K562 (cell line): ENCODE results near the gene UQCRC1. TPM values are rescaled to one million over a fixed set of nuclear protein-coding genes. Genes with fewer than 3 reads are reported as not detected.
A peak's percentile ranks its signal among the peaks of the same experiment; 100 is the strongest.

ENCODE experiments used
- ATAC-seq: fragments of 200-7000 bp; cut with Tn5 transposase; 3 replicates; pipeline ENCODE4 v1.9.1; 2020; ENCODE audit warnings: moderate library complexity
- BruUV-seq: library from RNA; stranded (reverse); fragments of 400-500 nt; replicated peaks from 2 replicates; lab custom pipeline; 2021; lab: Mats Ljungman, UMichigan
- CTCF ChIA-PET: fragments of 300-600 bp; formaldehyde crosslinking; extraction: SDS; loops from one replicate; lab custom pipeline; 2021; ENCODE audit warnings: low intra/inter-chr PET ratio; lab: Yijun Ruan, JAX
- POLR2A ChIA-PET: fragments of 300-600, 350-650 bp; sonication (Branson Sonifier 250); formaldehyde crosslinking; extraction: SDS; loops from one replicate; lab custom pipeline; 2021; ENCODE audit warnings: antibody characterized with exemption, inconsistent platforms; lab: Yijun Ruan, JAX
- DNase-seq, 4 experiments: peaks; one replicate each; pipeline versions ENCODE4 v3.0.0 to v3.0.0-alpha.2; 2011 to 2018; ENCODE audit warnings: low spot score in 3 of 4, mixed read lengths in 3 of 4; ENCODE audit errors: extremely low read depth in 1 of 4
- FAIRE-seq: peaks from 2 replicates; lab custom pipeline; 2011; peaks lifted over from hg19 to GRCh38; lab: Jason Lieb, UNC
- H2AFZ ChIP-seq: 2 replicates; pipeline ENCODE4 v1.6.0; 2011; ENCODE audit warnings: low read depth, low read length, control low read depth, inconsistent platforms
- H3K27ac ChIP-seq: fragments of 200-600 bp; 3 replicates; pipeline ENCODE4 v1.8.0; 2011; ENCODE audit warnings: low read depth, mild to moderate bottlenecking, control low read depth, inconsistent platforms, low read length, moderate library complexity, mixed read lengths; ENCODE audit errors: extremely low read depth
- H3K27me3 ChIP-seq, 2 experiments: fragments of 300-600 bp in 1 of 2; 2 replicates in 1 of 2; 3 replicates in 1 of 2; pipeline versions ENCODE4 v1.6.0 to v1.8.0; 2011; ENCODE audit warnings: inconsistent platforms in 2 of 2, low read length in 2 of 2, mild to moderate bottlenecking in 1 of 2, mixed read lengths in 1 of 2, moderate library complexity in 1 of 2; ENCODE audit not compliant: control insufficient read depth in 2 of 2, insufficient read depth in 2 of 2
- H3K36me3 ChIP-seq: fragments of 300-600 bp; 3 replicates; pipeline ENCODE4 v1.8.0; 2011; ENCODE audit warnings: mild to moderate bottlenecking, low read length, inconsistent platforms; ENCODE audit not compliant: control insufficient read depth, insufficient read depth
- H3K4me1 ChIP-seq, 2 experiments: fragments of 200-600 bp in 1 of 2; replicated peaks in 1 of 2; 2 replicates in 1 of 2; 3 replicates in 1 of 2; pipeline versions ENCODE4 v1.5.1 to v1.8.0; 2011; ENCODE audit warnings: inconsistent platforms in 2 of 2, low read length in 2 of 2, mild to moderate bottlenecking in 1 of 2, mixed read lengths in 1 of 2, moderate library complexity in 1 of 2; ENCODE audit not compliant: control insufficient read depth in 2 of 2, insufficient read depth in 2 of 2
- H3K4me2 ChIP-seq: 2 replicates; pipeline ENCODE4 v1.6.1; 2011; ENCODE audit warnings: low read length, control low read depth, inconsistent platforms, mixed read lengths; ENCODE audit not compliant: insufficient read depth
- H3K4me3 ChIP-seq: fragments of 200-600 bp; sonication (generic), shearing (Covaris generic); 2 replicates; pipeline ENCODE4 v1.5.1; 2016; ENCODE audit warnings: control low read depth, inconsistent platforms
- H3K79me2 ChIP-seq: fragments of 200-600 bp; 3 replicates; pipeline ENCODE4 v1.8.0; 2011; ENCODE audit warnings: low read length, inconsistent platforms; ENCODE audit not compliant: control insufficient read depth, insufficient read depth
- H3K9ac ChIP-seq, 2 experiments: 2 replicates each; pipeline versions ENCODE4 v1.6.0 to v1.6.1; 2011; ENCODE audit warnings: low read depth in 2 of 2, low read length in 2 of 2, control low read depth in 1 of 2, inconsistent platforms in 1 of 2, mild to moderate bottlenecking in 1 of 2, mixed read lengths in 1 of 2; ENCODE audit not compliant: insufficient read depth in 1 of 2
- H3K9me1 ChIP-seq: one replicate; pipeline ENCODE4 v1.6.0; 2011; ENCODE audit warnings: inconsistent platforms, mild to moderate bottlenecking, low read length, moderate library complexity; ENCODE audit not compliant: control insufficient read depth, insufficient read depth
- H3K9me3 ChIP-seq: replicated peaks from 2 replicates; pipeline ENCODE4 v1.5.1; 2011; ENCODE audit warnings: low read depth, low read length, inconsistent platforms; ENCODE audit not compliant: control insufficient read depth, insufficient read depth
- H4K20me1 ChIP-seq: replicated peaks from 2 replicates; pipeline ENCODE4 v1.6.1; 2011; ENCODE audit warnings: low read length, inconsistent platforms, mixed read lengths; ENCODE audit not compliant: control insufficient read depth, insufficient read depth
- MYC ChIP-seq, 2 experiments: fragments of 250-450 bp in 1 of 2; sonication (Bioruptor Pico) in 1 of 2; IDR thresholded peaks; 2 replicates each; pipeline versions ENCODE4 v1.5.1 to v1.6.1; 2012 to 2021; ENCODE audit warnings: low read depth in 2 of 2, borderline replicate concordance in 1 of 2, improper control_type of control experiment in 1 of 2, low read length in 1 of 2, mild to moderate bottlenecking in 1 of 2, moderate library complexity in 1 of 2
- WGBS: fragments of 100-300 bp; shearing (Covaris generic); methylation state at CpG from one replicate; pipeline ENCODE4 v1.1.6; 2016; ENCODE audit warnings: low coverage, mixed read lengths; ENCODE audit not compliant: insufficient coverage; ENCODE audit errors: missing lambda C conversion rate; 5-methylcytosine and 5-hydroxymethylcytosine counted together
- in situ Hi-C: fragments of 300-500 bp; cut with MboI; formaldehyde crosslinking; loops from 4 replicates; pipeline ENCODE4 v1.15.0; 2018; ENCODE audit warnings: inconsistent platforms, mixed read lengths
- intact Hi-C: fragments of 100-400 bp; cut with micrococcal nuclease; formaldehyde crosslinking; loops from 2 replicates; pipeline ENCODE4 v1.14.2; 2022
- polyA plus RNA-seq, 8 experiments: library from polyadenylated mRNA; depleted of rRNA in 4 of 8; stranded (reverse) in 5 of 8; unstranded in 3 of 8; fragments of >200 nt; fragmentation: Nextera tagmentation in 2 of 8; fragmentation: Illumina TruSeq in 1 of 8; extraction: Ambion mirVana in 2 of 8; extraction: Trizol in 1 of 8; gene quantifications; 2 replicates each; pipeline versions ENCODE4 v1.2.1 to v1.2.3, GENCODE V29; 2011 to 2014; ENCODE audit warnings: inconsistent platforms in 1 of 8, missing spikeins in 1 of 8
- total RNA-seq, 7 experiments: library from RNA; depleted of rRNA in 6 of 7; stranded (reverse); fragments of >200 nt in 6 of 7; fragmentation: Illumina TruSeq in 2 of 7; extraction: Trizol in 2 of 7; gene quantifications; 2 replicates each; pipeline versions ENCODE4 v1.2.1 to v1.2.3, GENCODE V29; 2011 to 2021; ENCODE audit warnings: low replicate concordance in 1 of 7
- TF ChIP-seq, protein P1 (sequence below): fragments of 450-650 bp; formaldehyde crosslinking; IDR thresholded peaks from 2 replicates; pipeline ENCODE4 v1.4.0; 2020; ENCODE audit warnings: mild to moderate bottlenecking, mixed read lengths

UQCRC1 gene
- total and polyA plus RNA-seq, 9 of the 15 experiments (the other 6 are each of a cell fraction or from before 2014, with no cell fraction given), result 125 to 424 (median 268) TPM

DNA sequence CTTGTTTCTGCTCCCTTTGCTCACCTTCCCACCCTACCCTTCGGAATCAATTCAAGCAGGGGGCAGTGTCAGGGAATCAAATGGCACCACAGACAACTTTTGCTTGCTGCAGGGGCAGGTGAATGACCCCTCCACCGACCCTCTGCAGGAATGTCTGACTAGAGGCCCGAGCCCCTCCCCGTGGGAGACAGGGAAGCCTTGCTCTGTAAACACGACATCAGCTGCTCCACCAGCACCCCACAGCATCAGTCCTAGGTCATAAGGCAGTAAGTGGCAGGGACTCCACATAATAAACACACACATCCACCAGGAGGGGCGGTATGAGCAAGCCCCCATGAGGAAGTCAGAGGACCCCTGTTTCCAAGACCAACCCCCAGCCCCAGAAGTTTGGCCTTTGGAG lies 27.9 kb upstream of the UQCRC1 start:
- in situ Hi-C loops (no loop called here), intact Hi-C loops (loop anchor here (5.0 kb wide), 1 partner anchor 80 kb away; the partner anchor contains the start of gene PFKFB4)
- H4K20me1 ChIP-seq, result no peaks in the 10 kb centered on the region
- WGBS, result 55% methylated on average over 3 of the region's 6 CpGs
- CTCF ChIA-PET, result no interaction called here
- H3K9me1 ChIP-seq, result peaks cover 4% of the 10 kb centered on the region
- no peak overlapping the region for H2AFZ ChIP-seq
- no TSS peak for BruUV-seq
- no peak for ATAC-seq
- TF ChIP-seq MYC (IDR thresholded peaks at IDR 0.05; ENCODE audit: low read depth, low read length), result no peak
- TF ChIP-seq MYC (CRISPR knock-in tag; IDR thresholded peaks at IDR 0.05; ENCODE audit: borderline replicate concordance, low read depth), result no peak
- TF ChIP-seq, protein P1, sequence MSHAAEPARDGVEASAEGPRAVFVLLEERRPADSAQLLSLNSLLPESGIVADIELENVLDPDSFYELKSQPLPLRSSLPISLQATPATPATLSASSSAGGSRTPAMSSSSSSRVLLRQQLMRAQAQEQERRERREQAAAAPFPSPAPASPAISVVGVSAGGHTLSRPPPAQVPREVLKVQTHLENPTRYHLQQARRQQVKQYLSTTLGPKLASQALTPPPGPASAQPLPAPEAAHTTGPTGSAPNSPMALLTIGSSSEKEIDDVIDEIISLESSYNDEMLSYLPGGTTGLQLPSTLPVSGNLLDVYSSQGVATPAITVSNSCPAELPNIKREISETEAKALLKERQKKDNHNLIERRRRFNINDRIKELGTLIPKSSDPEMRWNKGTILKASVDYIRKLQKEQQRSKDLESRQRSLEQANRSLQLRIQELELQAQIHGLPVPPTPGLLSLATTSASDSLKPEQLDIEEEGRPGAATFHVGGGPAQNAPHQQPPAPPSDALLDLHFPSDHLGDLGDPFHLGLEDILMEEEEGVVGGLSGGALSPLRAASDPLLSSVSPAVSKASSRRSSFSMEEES, result no peak
- H3K4me1 ChIP-seq, result peaks cover 6 to 48% of the 10 kb centered on the region in 2 experiments; a peak in 4 of 5 replicates
- POLR2A ChIA-PET, result interaction anchor here (0.6 kb wide), 1 partner anchor 407 kb away, joined by 4 read pairs; no protein-coding TSS in a partner anchor
- no peak overlapping the region for H3K4me3 ChIP-seq
- H3K36me3 ChIP-seq, result peaks cover 14% of the 10 kb centered on the region; the same call in 1 of the 3 replicates
- H3K4me2 ChIP-seq, result no peak overlapping the region
- FAIRE-seq, result no peak
- H3K79me2 ChIP-seq, result peaks cover 11% of the 10 kb centered on the region
- H3K27ac ChIP-seq, result no peak overlapping the region
- H3K27me3 ChIP-seq, result no peaks in the 10 kb centered on the region
- DNase-seq, result no peak
- H3K9ac ChIP-seq, result peak overlapping the region in 1 of 2 experiments; percentile 4; a peak in 1 of 4 replicates
- no peaks in the 10 kb centered on the region for H3K9me3 ChIP-seq
